ENCODE results near the gene ADAMTS7.
"Not testable (repeated sequence)": the region's sequence is repeated elsewhere in the genome, so short reads cannot be mapped to it uniquely, and the experiment has no call there.

DNA sequence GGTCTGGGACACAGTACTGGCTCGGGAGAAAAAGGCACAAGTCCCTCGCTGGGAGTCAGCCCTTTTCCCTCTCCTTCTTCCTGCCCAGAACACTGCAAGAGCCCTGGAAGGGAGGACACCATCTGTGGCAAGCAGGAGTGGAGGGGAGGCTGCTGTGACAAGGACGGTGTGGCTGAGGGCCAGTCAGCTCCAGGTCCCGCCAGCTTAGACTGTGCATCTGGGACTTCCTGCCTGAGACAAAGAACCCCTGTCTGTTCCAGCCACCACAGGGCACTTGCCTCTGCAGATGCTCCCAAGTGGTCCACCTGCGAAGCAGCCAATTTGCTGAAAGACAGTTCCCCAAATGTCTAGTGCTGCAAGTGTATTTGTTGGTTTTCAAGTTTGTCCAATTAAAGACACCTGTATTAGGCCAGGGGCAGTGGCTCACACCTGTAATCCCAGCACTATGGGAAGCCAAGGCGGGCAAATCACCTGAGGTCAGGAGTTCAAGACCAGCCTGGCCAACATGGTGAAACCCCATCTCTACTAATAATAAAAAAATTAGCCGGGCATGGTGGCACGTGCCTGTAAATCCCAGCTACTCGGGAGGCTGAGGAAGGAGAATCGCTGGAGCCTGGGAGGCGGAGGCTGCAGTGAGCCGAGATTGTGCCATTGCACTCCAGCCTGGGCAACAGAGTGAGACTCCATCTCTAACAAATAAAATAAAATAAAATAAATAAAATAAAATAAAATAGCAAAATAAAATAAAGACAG is 41.6 kb downstream of the ADAMTS7 start:
- not testable (repeated sequence) for TF ChIP-seq POLR2AphosphoS5, POLR2A (IDR thresholded peaks at IDR 0.05)
- TF ChIP-seq, protein P1, sequence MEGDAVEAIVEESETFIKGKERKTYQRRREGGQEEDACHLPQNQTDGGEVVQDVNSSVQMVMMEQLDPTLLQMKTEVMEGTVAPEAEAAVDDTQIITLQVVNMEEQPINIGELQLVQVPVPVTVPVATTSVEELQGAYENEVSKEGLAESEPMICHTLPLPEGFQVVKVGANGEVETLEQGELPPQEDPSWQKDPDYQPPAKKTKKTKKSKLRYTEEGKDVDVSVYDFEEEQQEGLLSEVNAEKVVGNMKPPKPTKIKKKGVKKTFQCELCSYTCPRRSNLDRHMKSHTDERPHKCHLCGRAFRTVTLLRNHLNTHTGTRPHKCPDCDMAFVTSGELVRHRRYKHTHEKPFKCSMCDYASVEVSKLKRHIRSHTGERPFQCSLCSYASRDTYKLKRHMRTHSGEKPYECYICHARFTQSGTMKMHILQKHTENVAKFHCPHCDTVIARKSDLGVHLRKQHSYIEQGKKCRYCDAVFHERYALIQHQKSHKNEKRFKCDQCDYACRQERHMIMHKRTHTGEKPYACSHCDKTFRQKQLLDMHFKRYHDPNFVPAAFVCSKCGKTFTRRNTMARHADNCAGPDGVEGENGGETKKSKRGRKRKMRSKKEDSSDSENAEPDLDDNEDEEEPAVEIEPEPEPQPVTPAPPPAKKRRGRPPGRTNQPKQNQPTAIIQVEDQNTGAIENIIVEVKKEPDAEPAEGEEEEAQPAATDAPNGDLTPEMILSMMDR (IDR thresholded peaks at IDR 0.05): not testable (repeated sequence)

Measured in breast epithelium (tissue), 3 donors.